HepG2 (cell line): Measurements from ENCODE around the gene MGAT5. TPM values are rescaled to one million over a fixed set of nuclear protein-coding genes. Genes with fewer than 3 reads are reported as not detected.
A peak's percentile ranks its signal among the peaks of the same experiment; 100 is the strongest.

Experiments used
- ATAC-seq: fragments of 200-7000 bp; cut with Tn5 transposase; 3 replicates; pipeline ENCODE4 v1.9.1; 2020; ENCODE audit warnings: mild to moderate bottlenecking, moderate library complexity
- BruUV-seq: library from RNA; stranded (reverse); fragments of 400-500 nt; replicated peaks from 2 replicates; lab custom pipeline; 2021; lab: Mats Ljungman, UMichigan
- CTCF ChIA-PET: fragments of 300-600 bp; formaldehyde crosslinking; extraction: SDS; loops from one replicate; lab custom pipeline; 2021; ENCODE audit warnings: low total read pairs, inconsistent platforms, low intra/inter-chr PET ratio; lab: Yijun Ruan, JAX
- POLR2A ChIA-PET: fragments of 350-600 bp; sonication (Branson Sonifier 250); formaldehyde crosslinking; loops from one replicate; lab custom pipeline; 2020; ENCODE audit warnings: antibody characterized with exemption, inconsistent platforms; lab: Yijun Ruan, JAX
- DNase-seq: peaks from one replicate; pipeline ENCODE4 v3.0.0-alpha.2; 2015; ENCODE audit warnings: low spot score
- FAIRE-seq: peaks from 3 replicates; lab custom pipeline; 2011; peaks lifted over from hg19 to GRCh38; lab: Jason Lieb, UNC
- H2AFZ ChIP-seq: one replicate; pipeline ENCODE4 v1.6.1; 2011; ENCODE audit warnings: low read length, inconsistent platforms
- H3K27ac ChIP-seq: fragments of 300-600 bp; 3 replicates; pipeline ENCODE4 v1.8.0; 2011; ENCODE audit warnings: mixed run types, mild to moderate bottlenecking, mixed read lengths, low read length, inconsistent platforms; ENCODE audit not compliant: insufficient read depth; ENCODE audit errors: extremely low read length
- H3K27me3 ChIP-seq, 2 experiments: fragments of 200-600 bp in 1 of 2; 2 replicates in 1 of 2; 3 replicates in 1 of 2; pipeline versions ENCODE4 v1.6.0 to v1.8.0; 2011; ENCODE audit warnings: low read length in 2 of 2, mild to moderate bottlenecking in 2 of 2, moderate library complexity in 2 of 2, inconsistent platforms in 1 of 2; ENCODE audit not compliant: insufficient read depth in 2 of 2, control insufficient read depth in 1 of 2
- H3K36me3 ChIP-seq, 2 experiments: fragments of 200-600 bp in 1 of 2; replicated peaks in 1 of 2; 2 replicates in 1 of 2; 3 replicates in 1 of 2; pipeline versions ENCODE4 v1.5.1 to v1.8.0; 2011; ENCODE audit warnings: low read length in 2 of 2, inconsistent platforms in 1 of 2; ENCODE audit not compliant: insufficient read depth in 2 of 2, control insufficient read depth in 1 of 2
- H3K4me1 ChIP-seq: 2 replicates; pipeline ENCODE4 v1.5.1; 2012; ENCODE audit warnings: low read length, inconsistent platforms; ENCODE audit not compliant: insufficient read depth
- H3K4me2 ChIP-seq: 2 replicates; pipeline ENCODE4 v1.6.0; 2011; ENCODE audit warnings: low read depth, low read length, inconsistent platforms
- H3K4me3 ChIP-seq, 3 experiments: fragments of 200-600 bp in 1 of 3; sonication (generic), shearing (Covaris generic) in 1 of 3; replicated peaks in 1 of 3; 2 replicates each; pipeline ENCODE4 v1.5.1; 2011 to 2016; ENCODE audit warnings: low read length in 3 of 3, inconsistent platforms in 2 of 3, low read depth in 2 of 3, mild to moderate bottlenecking in 2 of 3, control low read depth in 1 of 3, mixed read lengths in 1 of 3; ENCODE audit not compliant: insufficient read depth in 1 of 3
- H3K79me2 ChIP-seq: one replicate; pipeline ENCODE4 v1.6.1; 2011; ENCODE audit warnings: low read length, inconsistent platforms; ENCODE audit not compliant: insufficient read depth
- H3K9ac ChIP-seq: 2 replicates; pipeline ENCODE4 v1.6.0; 2011; ENCODE audit warnings: mild to moderate bottlenecking, low read depth, low read length, inconsistent platforms; ENCODE audit not compliant: insufficient read depth
- H3K9me3 ChIP-seq: 2 replicates; pipeline ENCODE4 v1.5.1; 2012; ENCODE audit warnings: mild to moderate bottlenecking, low read length
- H4K20me1 ChIP-seq: 2 replicates; pipeline ENCODE4 v1.6.0; 2011; ENCODE audit warnings: inconsistent platforms, mild to moderate bottlenecking, low read length, moderate library complexity; ENCODE audit not compliant: insufficient read depth
- CREB1 ChIP-seq, 2 experiments: fragments of 450-650 bp in 1 of 2; IDR thresholded peaks; 2 replicates each; pipeline ENCODE4 v1.6.1; 2016 to 2017; ENCODE audit warnings: control low read depth in 1 of 2, mild to moderate bottlenecking in 1 of 2, missing compliant biosample characterization in 1 of 2, missing genetic modification characterization in 1 of 2
- MATR3 ChIP-seq: sonication (generic); formaldehyde crosslinking; IDR thresholded peaks from 2 replicates; pipeline ENCODE4 v1.4.0; 2020; ENCODE audit warnings: missing genetic modification reagents
- RBM22 ChIP-seq: fragments of 200-400 bp; formaldehyde crosslinking; optimal IDR thresholded peaks from 2 replicates; pipeline ENCODE3; 2017; ENCODE audit warnings: mild to moderate bottlenecking, low read length, moderate library complexity
- RFX1 ChIP-seq: fragments of 450-650 bp; IDR thresholded peaks from 2 replicates; pipeline ENCODE4 v1.6.1; 2017
- STAG1 ChIP-seq: sonication (generic); formaldehyde crosslinking; IDR thresholded peaks from 2 replicates; pipeline ENCODE4 v1.4.0; 2020; ENCODE audit warnings: missing genetic modification reagents
- TARDBP ChIP-seq: sonication (generic); formaldehyde crosslinking; IDR thresholded peaks from 2 replicates; pipeline ENCODE4 v1.8.0; 2022; ENCODE audit warnings: mild to moderate bottlenecking, missing genetic modification reagents
- ZFX ChIP-seq: sonication (generic); formaldehyde crosslinking; IDR thresholded peaks from 2 replicates; pipeline ENCODE4 v1.4.0; 2020; ENCODE audit warnings: mild to moderate bottlenecking, low read depth, missing genetic modification reagents, moderate library complexity
- WGBS: methylation state at CpG from one replicate; pipeline ENCODE4 v1.1.6; 2017; ENCODE audit warnings: low lambda C conversion rate; 5-methylcytosine and 5-hydroxymethylcytosine counted together
- in situ Hi-C: cut with HindIII; loops from 2 replicates; pipeline ENCODE4 v1.10.0; 2017; ENCODE audit warnings: low pct_unique_long_range_greater_than_20kb; ENCODE audit not compliant: extremely low pct_ligation_motif_present
- intact Hi-C: fragments of 100-400 bp; cut with micrococcal nuclease; formaldehyde crosslinking; loops from one replicate; pipeline ENCODE4 v1.10.0; 2022; ENCODE audit not compliant: unreplicated experiment
- polyA plus RNA-seq, 8 experiments: library from polyadenylated mRNA; depleted of rRNA in 3 of 8; stranded (reverse) in 7 of 8; unstranded in 1 of 8; fragments of >200 nt; fragmentation: Illumina TruSeq in 4 of 8; extraction: Trizol in 4 of 8; gene quantifications; 2 replicates each; pipeline versions ENCODE4 v1.2.1 to v1.2.3, GENCODE V29; 2011 to 2016; ENCODE audit warnings: low read depth in 4 of 8, missing spikeins in 1 of 8, mixed read lengths in 1 of 8; ENCODE audit not compliant: insufficient read depth in 1 of 8
- total RNA-seq, 5 experiments: library from RNA; depleted of rRNA; stranded (reverse); fragments of >200 nt; fragmentation: Illumina TruSeq; extraction: Trizol; gene quantifications; 2 replicates each; pipeline ENCODE4 v1.2.3, GENCODE V29; 2016; ENCODE audit warnings: low read depth in 1 of 5
- TF ChIP-seq, protein P1 (sequence below): sonication (generic); formaldehyde crosslinking; IDR thresholded peaks from 2 replicates; pipeline ENCODE4 v1.9.0; 2021; ENCODE audit warnings: missing genetic modification reagents, mild to moderate bottlenecking, borderline replicate concordance

The MGAT5 gene
- total and polyA plus RNA-seq, 2 of the 13 experiments (the other 11 are each of a cell fraction or from before 2014, with no cell fraction given), result 33.1 to 60.2 TPM

DNA sequence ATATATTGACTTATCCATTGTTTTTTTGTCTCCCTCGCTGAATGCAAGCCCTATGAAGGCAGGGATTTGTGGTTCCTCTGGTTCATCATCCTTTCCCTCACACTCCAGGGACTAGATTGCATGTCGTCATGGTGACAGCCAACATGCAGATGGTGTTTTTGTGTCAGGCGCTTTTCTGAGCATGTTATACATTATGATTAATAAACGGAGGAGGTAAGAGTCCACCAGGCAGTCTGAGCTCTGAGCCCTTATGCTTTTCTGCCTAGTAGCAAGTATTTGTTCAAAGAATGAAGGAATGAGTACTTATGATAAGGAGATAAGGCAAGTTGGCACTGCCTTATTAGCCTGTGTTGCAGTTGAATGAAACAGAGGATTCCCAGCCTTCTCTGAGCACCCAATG, 181.6 kb downstream of the MGAT5 start:
- Histone ChIP-seq H3K4me1 (peaks cover 54% of the 10 kb centered on the region), H3K4me3 (no peak overlapping the region), H3K36me3 (peaks cover 53 to 86% of the 10 kb centered on the region in 2 experiments), H4K20me1 (0 out of 2 replicates have a peak, but pooled peaks cover 6% of the 10 kb centered on the region)
- FAIRE-seq, result no peak
- POLR2A ChIA-PET, result interaction anchor here (4.3 kb wide), 1 partner anchor 24 kb away, joined by 26 read pairs; no protein-coding TSS in a partner anchor
- in situ Hi-C loops, result no loop called here
- DNase-seq, result no peak
- TF ChIP-seq MATR3 (CRISPR knock-in tag), result no peak
- no peak for TF ChIP-seq STAG1 (CRISPR knock-in tag)
- no peak for TF ChIP-seq TARDBP (CRISPR knock-in tag)
- TF ChIP-seq CREB1 (IDR thresholded peaks at IDR 0.05), result no peak
- no peak for TF ChIP-seq CREB1 (CRISPR knock-in tag; IDR thresholded peaks at IDR 0.05)
- TF ChIP-seq ZFX (CRISPR knock-in tag), result no peak
- 0 out of 2 replicates have a peak, but pooled peaks have one; percentile 33 for TF ChIP-seq RFX1
- TF ChIP-seq, protein P1, sequence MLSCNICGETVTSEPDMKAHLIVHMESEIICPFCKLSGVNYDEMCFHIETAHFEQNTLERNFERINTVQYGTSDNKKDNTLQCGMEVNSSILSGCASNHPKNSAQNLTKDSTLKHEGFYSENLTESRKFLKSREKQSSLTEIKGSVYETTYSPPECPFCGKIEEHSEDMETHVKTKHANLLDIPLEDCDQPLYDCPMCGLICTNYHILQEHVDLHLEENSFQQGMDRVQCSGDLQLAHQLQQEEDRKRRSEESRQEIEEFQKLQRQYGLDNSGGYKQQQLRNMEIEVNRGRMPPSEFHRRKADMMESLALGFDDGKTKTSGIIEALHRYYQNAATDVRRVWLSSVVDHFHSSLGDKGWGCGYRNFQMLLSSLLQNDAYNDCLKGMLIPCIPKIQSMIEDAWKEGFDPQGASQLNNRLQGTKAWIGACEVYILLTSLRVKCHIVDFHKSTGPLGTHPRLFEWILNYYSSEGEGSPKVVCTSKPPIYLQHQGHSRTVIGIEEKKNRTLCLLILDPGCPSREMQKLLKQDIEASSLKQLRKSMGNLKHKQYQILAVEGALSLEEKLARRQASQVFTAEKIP (CRISPR knock-in tag), result no peak
- peak; percentile 63 for TF ChIP-seq RBM22
- TF ChIP-seq, all 625 proteins: peak for 2
- Histone ChIP-seq H3K79me2 (peaks cover 55% of the 10 kb centered on the region), H3K9me3 (no peaks in the 10 kb centered on the region), H3K27me3 (no peaks in the 10 kb centered on the region), H3K4me2 (no peak overlapping the region), H3K9ac (no peak overlapping the region), H2AFZ (no peak overlapping the region), H3K27ac (no peak overlapping the region)
- intact Hi-C loops, result no loop called here
- ATAC-seq, result no peak
- WGBS, result 93% methylated on average over 4 of the region's 4 CpGs
- no TSS peak for BruUV-seq
- CTCF ChIA-PET, result no interaction called here
